ENCODE measurements around the gene AIF1L. TPM values are rescaled to one million over a fixed set of nuclear protein-coding genes. Genes with fewer than 3 reads are reported as not detected.

AIF1L gene
- total RNA-seq, 1 donor from 2014 or later, result 72.5 TPM

DNA sequence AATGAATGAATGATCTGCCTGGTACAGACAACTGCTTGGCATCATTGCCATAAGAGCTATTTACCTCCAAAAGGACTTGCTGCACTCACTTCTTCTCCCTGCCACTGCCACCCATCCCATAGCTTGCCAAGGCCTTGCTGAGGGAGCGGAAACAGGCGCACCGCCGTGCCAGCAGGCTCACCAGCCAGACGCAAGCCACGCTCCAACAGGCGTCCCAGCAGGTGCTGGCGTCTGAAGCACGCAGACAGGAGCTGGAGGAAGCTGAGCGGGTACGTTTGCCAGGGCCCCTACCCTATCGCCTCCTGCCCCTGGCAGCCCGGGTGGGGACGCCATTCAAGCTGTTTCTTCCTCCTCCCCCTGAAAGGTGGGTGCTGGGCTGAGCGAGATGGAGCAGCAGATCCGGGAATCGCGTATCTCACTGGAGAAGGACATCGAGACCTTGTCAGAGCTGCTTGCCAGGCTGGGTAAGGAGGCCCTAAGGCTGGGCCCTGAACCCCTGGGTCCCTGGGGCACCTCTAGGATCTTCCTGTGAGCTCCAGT is 8.9 kb upstream of the AIF1L start:
- H3K4me1 Mint-ChIP-seq (ENCODE audit: low read depth), result no peaks in the 10 kb centered on the region
- no peaks in the 10 kb centered on the region for H3K36me3 Mint-ChIP-seq (ENCODE audit: insufficient read depth)
- no peak for DNase-seq (ENCODE audit: low spot score, unreplicated experiment)
- no peaks in the 10 kb centered on the region for H3K9me3 Mint-ChIP-seq (ENCODE audit: low read depth)
- no peak overlapping the region for H3K4me3 Mint-ChIP-seq (ENCODE audit: low read depth)
- TF ChIP-seq, protein P1, sequence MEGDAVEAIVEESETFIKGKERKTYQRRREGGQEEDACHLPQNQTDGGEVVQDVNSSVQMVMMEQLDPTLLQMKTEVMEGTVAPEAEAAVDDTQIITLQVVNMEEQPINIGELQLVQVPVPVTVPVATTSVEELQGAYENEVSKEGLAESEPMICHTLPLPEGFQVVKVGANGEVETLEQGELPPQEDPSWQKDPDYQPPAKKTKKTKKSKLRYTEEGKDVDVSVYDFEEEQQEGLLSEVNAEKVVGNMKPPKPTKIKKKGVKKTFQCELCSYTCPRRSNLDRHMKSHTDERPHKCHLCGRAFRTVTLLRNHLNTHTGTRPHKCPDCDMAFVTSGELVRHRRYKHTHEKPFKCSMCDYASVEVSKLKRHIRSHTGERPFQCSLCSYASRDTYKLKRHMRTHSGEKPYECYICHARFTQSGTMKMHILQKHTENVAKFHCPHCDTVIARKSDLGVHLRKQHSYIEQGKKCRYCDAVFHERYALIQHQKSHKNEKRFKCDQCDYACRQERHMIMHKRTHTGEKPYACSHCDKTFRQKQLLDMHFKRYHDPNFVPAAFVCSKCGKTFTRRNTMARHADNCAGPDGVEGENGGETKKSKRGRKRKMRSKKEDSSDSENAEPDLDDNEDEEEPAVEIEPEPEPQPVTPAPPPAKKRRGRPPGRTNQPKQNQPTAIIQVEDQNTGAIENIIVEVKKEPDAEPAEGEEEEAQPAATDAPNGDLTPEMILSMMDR (IDR thresholded peaks at IDR 0.05; ENCODE audit: unreplicated experiment), result no peak
- no peaks in the 10 kb centered on the region for H3K27me3 Mint-ChIP-seq
- no peak overlapping the region for H3K27ac Mint-ChIP-seq

- Mint-ChIP-seq H3K4me3 (ENCODE audit: low read depth) (no peak overlapping the region), H3K27ac (no peak overlapping the region), H3K36me3 (ENCODE audit: insufficient read depth) (no peaks in the 10 kb centered on the region), H3K9me3 (ENCODE audit: low read depth) (no peaks in the 10 kb centered on the region), H3K4me1 (ENCODE audit: low read depth) (no peaks in the 10 kb centered on the region), H3K27me3 (peaks cover 12% of the 10 kb centered on the region)
- TF ChIP-seq, protein P1 (IDR thresholded peaks at IDR 0.05; ENCODE audit: unreplicated experiment), result no peak
- no peak for DNase-seq (ENCODE audit: low spot score, unreplicated experiment)
These were observed 6.1 kb upstream of the AIF1L start for GRCh38 chr9:131090025-131090787.

GRCh38 chr9:131091352-131091992 is 4.9 kb upstream of the AIF1L start:
- Mint-ChIP-seq H3K27ac (no peak overlapping the region), H3K4me3 (ENCODE audit: low read depth) (no peak overlapping the region), H3K27me3 (peaks cover 18% of the 10 kb centered on the region), H3K4me1 (ENCODE audit: low read depth) (peaks cover 3% of the 10 kb centered on the region), H3K36me3 (ENCODE audit: insufficient read depth) (no peaks in the 10 kb centered on the region), H3K9me3 (ENCODE audit: low read depth) (no peaks in the 10 kb centered on the region)
- DNase-seq (ENCODE audit: low spot score, unreplicated experiment), result no peak
- TF ChIP-seq, protein P1 (IDR thresholded peaks at IDR 0.05; ENCODE audit: unreplicated experiment), result no peak

- TF ChIP-seq, protein P1 (IDR thresholded peaks at IDR 0.05; ENCODE audit: unreplicated experiment), result no peak
- peaks cover 18% of the 10 kb centered on the region for H3K27me3 Mint-ChIP-seq
- no peak for DNase-seq (ENCODE audit: low spot score, unreplicated experiment)
- peaks cover 3% of the 10 kb centered on the region for H3K4me1 Mint-ChIP-seq (ENCODE audit: low read depth)
- H3K9me3 Mint-ChIP-seq (ENCODE audit: low read depth), result no peaks in the 10 kb centered on the region
- no peak overlapping the region for H3K4me3 Mint-ChIP-seq (ENCODE audit: low read depth)
- H3K27ac Mint-ChIP-seq, result no peak overlapping the region
- H3K36me3 Mint-ChIP-seq (ENCODE audit: insufficient read depth), result no peaks in the 10 kb centered on the region
These were observed 4.3 kb upstream of the AIF1L start for GRCh38 chr9:131092030-131092429.

GRCh38 chr9:131092548-131093440 is 3.5 kb upstream of the AIF1L start:
- Mint-ChIP-seq H3K9me3 (ENCODE audit: low read depth) (no peaks in the 10 kb centered on the region), H3K27ac (no peak overlapping the region), H3K36me3 (ENCODE audit: insufficient read depth) (no peaks in the 10 kb centered on the region), H3K4me3 (ENCODE audit: low read depth) (no peak overlapping the region), H3K4me1 (ENCODE audit: low read depth) (peaks cover 8% of the 10 kb centered on the region), H3K27me3 (peaks cover 18% of the 10 kb centered on the region)
- DNase-seq (ENCODE audit: low spot score, unreplicated experiment), result no peak
- TF ChIP-seq, protein P1 (IDR thresholded peaks at IDR 0.05; ENCODE audit: unreplicated experiment), result no peak
